ENCODE measurements around the gene TNS2.
"Not testable (repeated sequence)": the region's sequence is repeated elsewhere in the genome, so short reads cannot be mapped to it uniquely, and the experiment has no call there.

TNS2 gene

DNA sequence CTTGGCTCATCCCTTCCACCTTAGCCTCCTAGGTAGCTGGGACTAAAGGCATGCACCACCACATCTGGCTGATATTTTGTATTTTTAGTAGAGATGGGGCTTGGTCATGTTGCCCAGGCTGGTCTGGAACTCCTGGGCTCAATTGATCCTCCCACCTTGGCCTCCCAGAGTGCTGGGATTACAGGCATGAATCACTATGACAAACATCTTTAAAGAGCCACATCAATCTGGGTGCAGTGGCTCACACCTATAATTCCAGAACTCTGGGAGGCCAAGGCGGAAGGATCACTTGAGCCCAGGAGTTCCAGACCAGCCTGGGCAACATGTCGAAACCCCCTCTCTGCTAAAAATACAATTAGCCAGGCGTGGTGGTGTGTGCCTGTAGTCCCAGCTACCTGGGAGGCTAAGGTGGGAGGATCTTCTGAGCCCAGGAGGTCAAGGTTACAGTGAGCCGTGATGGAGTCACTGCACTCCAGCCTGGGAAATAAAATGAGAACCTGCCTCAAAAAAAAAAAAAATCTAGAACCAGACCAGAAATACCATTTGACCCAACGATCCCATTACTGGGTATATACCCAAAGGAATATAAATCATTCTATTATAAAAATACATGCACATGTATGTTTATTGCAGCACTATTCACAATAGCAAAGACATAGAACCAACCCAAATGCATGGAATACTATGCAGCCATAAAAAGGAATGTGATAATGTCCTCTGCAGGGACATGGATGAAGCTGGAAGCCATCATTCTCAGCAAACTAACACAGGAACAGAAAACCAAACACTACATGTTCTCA is 45.1 kb downstream of the TNS2 start:
- DNase-seq = not testable (repeated sequence)

DNA sequence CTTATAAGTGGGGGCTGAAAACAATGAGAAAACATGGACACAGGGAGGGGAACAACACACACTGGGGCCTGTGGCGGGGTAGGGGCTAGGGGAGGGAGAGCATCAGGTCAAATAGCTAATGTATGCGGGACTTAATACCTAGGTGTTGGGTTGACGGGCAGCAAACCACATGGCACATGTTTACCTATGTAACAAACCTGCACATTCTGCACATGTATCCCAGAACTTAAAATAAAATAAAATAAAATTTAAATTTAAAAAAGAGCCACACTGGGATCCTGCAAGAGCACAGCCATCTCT is 45.7 kb downstream of the TNS2 start:
- not testable (repeated sequence) for DNase-seq

GRCh38 chr12:53096089-53096741 is 46.4 kb downstream of the TNS2 start:
- DNase-seq = peak; percentile 70

GRCh38 chr12:53096759-53097158 is 46.9 kb downstream of the TNS2 start:
- no peak for DNase-seq

DNA sequence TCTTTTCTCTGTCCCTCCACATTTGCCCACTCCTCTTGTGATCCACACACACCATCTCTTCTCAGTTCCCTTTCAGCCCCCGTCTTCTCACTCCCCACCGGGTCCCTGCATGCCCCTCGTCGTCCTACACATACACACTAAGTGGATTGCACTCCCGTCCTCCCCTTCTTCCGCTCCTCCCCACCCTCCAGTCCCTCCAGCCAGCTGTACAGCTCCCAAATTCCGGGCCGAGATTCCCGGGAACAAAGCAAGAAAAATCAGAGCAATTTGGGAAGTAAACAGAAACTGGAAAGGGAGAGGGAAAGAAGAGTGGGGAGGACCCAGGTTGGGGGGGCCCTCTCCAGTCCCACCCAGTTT is 47.3 kb downstream of the TNS2 start:
- DNase-seq = no peak

DNA sequence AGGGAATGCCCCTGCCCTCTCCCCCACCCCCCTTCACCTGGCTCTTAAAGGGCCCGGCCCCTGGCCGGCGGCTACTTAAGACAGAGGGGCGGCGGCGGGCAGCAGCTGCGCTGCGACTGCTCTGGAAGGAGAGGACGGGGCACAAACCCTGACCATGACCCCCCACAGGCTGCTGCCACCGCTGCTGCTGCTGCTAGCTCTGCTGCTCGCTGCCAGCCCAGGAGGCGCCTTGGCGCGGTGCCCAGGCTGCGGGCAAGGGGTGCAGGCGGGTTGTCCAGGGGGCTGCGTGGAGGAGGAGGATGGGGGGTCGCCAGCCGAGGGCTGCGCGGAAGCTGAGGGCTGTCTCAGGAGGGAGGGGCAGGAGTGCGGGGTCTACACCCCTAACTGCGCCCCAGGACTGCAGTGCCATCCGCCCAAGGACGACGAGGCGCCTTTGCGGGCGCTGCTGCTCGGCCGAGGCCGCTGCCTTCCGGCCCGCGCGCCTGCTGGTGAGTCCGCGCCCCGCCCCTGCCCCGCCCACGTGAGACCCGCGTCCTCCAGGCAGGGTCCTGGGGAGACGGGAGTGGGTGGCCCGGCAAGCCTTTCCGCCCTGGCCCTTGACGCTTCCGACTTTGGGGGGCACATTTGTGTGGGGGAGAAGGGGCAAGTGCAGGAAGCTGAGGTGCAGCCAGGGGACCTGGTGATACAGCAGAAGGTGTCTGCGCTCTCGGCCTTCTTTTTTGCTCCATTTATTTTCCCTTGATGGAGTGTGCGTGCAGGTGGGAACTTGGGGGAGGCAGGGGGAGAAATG is 47.9 kb downstream of the TNS2 start, which contains the start of gene IGFBP6:
Gene IGFBP6, plus strand, starts transcription at position 104 of the 790 bp plus-strand sequence. Its CDS starts 51 bp downstream, at position 155.
- peak; percentile 63 for DNase-seq

GRCh38 chr12:53098354-53098981 is 48.6 kb downstream of the TNS2 start:
- DNase-seq = peak; percentile 52

GRCh38 chr12:53099071-53099882 is 49.4 kb downstream of the TNS2 start:
- DNase-seq = peak; percentile 90

GRCh38 chr12:53100466-53101151 is 50.7 kb downstream of the TNS2 start:
- DNase-seq = no peak

DNA sequence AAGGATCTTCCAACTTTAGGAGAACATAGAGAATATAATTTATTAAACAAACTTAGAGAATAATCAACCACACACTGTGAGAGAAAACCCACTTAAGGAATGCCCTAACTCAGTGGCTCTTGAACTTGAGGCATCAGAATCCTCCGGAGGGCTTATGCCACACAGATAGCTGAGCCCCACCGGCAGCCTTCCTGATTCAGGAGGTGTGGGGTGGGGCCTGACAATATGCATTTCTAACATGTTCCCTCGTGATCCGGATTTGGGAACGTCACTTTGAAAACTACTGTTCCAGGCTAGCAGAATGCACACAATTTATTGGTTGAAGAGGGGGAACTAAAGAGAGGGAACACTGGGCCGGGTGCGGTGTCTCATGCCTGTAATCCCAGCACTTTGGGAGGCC is 51.4 kb downstream of the TNS2 start:
- DNase-seq = no peak

GRCh38 chr12:53101931-53102781 is 52.3 kb downstream of the TNS2 start:
- no peak for DNase-seq

DNA sequence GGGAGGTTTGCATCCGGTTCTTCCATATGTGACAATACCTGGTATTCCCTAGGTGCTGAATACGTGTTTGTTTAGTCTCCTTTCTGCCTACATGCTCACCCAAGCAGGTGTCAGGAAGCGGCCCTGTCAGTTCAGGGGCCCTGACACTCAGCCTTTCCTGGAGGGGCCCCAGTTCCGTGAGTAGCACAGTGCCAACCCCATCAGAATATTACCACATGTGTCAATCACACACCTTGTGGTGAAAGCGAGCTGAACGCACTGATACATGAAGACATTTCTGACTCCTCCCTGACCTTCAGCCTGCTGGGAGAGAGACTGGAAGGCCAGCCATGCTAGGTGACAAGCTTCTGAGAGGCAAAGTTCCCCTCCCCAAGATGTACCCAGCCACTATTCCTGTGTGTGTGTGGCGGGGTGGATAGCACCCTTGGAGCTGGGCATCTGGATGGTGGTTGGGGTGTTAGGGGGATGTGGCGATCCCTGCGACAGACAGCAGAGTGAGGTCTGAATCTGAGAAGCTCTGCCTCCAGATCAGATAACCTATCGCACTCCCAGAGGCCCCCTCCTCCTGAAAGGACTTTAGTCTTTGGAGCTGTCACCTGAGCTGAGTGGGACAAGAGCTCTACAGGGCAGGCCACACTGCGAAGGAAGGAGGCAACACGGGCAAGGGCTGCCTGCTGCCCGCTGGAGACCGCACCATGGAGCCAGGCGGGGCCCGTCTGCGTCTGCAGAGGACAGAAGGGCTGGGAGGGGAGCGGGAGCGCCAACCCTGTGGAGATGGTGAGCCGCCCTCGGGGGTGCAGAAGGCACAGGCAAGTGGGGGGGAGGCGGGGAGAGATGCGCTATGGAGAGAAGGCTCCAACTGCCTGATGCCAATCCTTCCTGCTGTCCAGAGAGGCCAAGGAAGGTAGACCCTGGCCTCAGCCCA is 53.3 kb downstream of the TNS2 start, which contains the start of gene SOAT2:
Gene SOAT2, plus strand, starts transcription at position 604 of the 925 bp plus-strand sequence. Its CDS starts 92 bp downstream, at position 696.
- no peak for DNase-seq

DNA sequence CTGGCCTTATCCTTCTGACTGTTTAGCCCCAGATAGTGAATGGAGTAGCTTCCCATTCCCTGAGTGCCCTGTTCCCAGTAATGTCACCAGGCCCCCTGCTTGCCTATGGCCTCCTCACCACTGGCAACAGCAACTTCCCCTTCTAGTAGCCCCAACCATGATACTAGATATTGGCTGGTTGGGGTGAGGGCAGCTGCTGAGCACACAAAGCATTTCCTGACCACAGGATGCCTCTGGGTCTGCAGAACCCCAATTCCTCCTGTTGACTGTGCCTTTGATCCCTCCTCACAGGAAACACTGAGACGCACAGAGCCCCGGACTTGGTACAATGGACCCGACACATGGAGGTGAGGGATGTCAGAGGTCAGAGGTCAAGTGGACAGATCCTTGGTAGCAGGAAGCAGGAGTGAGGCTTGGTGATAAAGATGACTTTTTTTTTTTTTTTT is 54.0 kb downstream of the TNS2 start:
- no peak for DNase-seq

DNA sequence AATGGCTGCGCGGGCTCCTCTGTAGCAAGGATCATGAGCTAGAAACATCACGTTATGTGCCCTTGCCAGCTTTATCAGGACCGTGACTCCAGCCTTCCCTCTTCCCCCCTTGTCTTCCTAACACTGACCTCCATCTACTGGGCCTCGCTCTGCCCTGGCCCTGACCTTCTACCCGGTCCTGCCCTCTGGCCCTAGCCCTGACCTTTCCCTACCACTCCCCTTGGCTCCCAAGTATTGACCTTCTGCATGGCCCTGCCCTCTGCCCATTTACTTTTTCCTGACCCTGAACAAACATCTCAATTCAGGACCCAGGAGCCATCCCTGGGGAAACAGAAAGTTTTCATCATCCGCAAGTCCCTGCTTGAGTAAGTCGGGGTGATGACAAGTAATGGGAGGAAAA is 55.4 kb downstream of the TNS2 start:
- no peak for DNase-seq

GRCh38 chr12:53105712-53106439 is 56.0 kb downstream of the TNS2 start:
- DNase-seq = no peak

GRCh38 chr12:53107122-53107521 is 57.3 kb downstream of the TNS2 start:
- DNase-seq = no peak

DNA sequence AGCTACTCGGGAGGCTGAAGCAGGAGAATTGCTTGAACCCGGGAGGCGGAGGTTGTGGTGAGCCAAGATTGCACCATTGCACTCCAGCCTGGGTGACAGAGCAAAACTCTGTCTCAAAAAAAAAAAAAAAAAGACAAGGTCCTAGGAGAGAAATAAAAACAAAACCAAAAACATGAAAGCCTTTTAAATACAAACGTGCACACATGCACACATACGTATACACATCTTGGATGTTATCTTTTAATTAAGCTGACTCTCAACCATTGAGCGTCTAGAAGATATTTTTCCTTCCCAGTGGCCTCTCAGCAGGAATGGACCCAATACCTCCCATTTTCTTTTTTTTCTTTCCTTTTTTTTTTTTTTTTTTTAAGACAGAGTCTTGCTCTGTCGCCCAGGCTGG is 62.6 kb downstream of the TNS2 start:
- not testable (repeated sequence) for DNase-seq

DNA sequence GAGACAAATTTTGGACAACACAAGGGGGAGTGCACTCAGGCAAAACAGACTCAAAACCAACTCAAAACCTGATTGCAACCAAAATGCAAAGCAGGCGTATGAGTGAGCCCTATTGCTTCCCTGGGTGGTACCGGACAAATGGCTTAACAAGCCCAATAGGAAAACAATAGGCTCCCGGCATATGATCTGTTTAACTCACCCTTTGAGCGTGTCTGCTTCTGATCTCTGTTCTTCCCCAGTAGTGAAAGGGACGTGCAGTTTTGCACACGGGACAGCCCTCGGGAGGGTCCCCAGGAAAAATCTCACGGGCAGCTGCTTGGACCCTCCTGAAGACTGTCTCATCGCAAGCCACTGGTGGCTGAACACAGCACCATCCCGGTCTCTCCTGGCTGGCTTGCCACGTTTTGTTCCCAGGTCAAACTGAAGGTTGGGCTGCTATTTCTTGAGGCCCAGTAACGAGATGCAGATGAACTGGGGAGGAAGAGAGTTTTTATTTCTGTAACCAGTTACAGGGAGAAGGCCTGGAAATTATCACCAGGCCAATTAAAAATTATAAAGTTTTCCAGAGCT is 63.4 kb downstream of the TNS2 start:
- no peak for DNase-seq

Data from T1000 (cell line).